ENCODE data around the gene HIF1A.
"Not testable (repeated sequence)": the region's sequence is repeated elsewhere in the genome, so short reads cannot be mapped to it uniquely, and the experiment has no call there.

HIF1A gene

DNA sequence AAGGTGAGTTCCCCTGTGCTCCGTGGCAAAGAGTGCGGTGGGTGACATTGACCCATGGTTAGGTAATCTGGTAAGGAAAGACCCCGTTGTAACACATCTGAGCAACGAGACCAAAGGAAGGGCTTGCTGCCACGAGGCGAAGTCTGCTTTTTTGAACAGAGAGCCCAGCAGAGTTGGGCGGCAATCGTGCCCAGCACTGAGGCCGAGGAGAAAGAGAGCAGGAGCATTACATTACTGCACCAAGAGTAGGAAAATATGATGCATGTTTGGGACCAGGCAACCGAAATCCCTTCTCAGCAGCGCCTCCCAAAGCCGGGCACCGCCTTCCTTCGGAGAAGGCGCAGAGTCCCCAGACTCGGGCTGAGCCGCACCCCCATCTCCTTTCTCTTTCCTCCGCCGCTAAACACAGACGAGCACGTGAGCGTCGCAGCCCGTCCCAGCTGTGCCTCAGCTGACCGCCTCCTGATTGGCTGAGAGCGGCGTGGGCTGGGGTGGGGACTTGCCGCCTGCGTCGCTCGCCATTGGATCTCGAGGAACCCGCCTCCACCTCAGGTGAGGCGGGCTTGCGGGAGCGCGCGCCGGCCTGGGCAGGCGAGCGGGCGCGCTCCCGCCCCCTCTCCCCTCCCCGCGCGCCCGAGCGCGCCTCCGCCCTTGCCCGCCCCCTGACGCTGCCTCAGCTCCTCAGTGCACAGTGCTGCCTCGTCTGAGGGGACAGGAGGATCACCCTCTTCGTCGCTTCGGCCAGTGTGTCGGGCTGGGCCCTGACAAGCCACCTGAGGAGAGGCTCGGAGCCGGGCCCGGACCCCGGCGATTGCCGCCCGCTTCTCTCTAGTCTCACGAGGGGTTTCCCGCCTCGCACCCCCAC lies at the start of gene HIF1A:
HIF1A (plus strand) TSS at position 684 of the 865 bp plus-strand sequence. CDS start 292 bp downstream, outside the sequence.
- DNase-seq (ENCODE audit: low spot score), result peak; percentile 99

DNA sequence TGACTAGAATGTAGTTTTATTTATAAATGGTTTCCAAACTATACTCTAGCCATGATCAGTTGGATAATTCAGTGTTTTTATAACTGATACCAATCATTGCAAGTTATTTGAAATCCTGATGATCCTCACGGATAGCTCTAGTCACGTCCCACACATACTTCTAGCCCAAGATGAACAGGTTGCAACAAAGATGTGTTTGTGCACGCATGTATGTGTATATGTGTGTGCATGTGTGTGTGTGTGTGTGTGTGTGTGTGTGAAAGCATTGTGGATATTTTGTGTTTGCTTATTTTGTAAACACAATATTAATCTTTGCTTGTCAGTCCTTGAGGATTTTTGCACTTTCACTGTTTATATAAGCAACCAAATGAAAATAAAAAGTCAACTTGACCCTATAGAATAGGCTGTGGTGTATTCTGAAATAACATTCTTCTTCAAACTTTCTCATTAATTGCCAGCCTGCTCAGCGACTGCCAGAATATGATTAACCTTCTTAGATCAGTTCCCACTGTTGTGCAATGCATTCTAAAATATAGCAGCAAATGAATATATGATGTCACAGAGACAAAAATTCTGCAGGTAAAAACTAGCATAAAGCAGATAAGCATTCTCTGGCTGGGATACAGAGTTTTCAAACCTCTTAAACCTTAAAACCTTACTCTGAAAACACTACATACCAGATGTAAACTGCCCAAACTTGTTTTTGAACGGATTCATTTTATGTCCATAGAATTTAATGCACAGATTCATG lies 48.8 kb upstream of the HIF1A start:
- DNase-seq (ENCODE audit: low spot score), result no peak

- DNase-seq (ENCODE audit: low spot score), result no peak
Observed at GRCh38 chr14:61647704-61648103, 47.6 kb upstream of the HIF1A start.

DNA sequence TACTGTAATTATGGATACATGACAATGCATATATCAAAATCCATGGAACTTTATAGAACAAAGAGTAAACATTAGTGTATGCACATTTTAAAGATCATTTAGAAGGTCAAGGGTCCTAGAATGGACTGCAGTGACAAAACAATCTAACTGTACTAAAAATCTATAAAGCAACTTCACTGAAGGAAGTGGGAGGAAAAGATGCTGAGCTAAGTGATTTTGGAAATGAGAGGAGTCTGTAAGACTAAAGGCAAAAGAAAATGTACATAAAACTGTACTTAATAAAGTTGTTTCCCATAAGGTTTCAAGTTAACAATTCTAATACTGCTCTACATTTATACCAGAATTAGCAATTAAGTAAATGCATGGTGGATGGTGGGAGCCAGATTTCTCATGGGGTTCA lies 46.9 kb upstream of the HIF1A start:
- DNase-seq (ENCODE audit: low spot score), result no peak

DNA sequence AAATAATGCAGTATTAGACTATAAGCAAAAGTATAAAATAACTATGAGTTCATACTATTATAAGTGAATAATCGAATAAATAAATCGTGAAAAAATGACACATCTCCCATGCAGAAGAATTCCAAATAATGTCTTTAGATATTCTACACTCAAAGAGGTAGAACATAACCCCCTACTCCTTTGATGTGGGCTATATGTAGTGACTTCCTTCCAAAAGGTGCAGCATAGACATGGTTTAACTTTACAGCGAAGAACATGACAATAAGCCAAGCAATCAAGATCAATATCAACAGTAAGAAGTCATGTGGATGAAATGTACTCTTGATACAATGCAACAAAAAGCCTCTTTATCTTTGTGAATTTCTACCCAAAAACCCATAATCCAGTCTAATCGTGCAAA lies 46.0 kb upstream of the HIF1A start:
- no peak for DNase-seq (ENCODE audit: low spot score)

GRCh38 chr14:61651355-61651754 lies 44.0 kb upstream of the HIF1A start:
- DNase-seq (ENCODE audit: low spot score), result no peak

DNA sequence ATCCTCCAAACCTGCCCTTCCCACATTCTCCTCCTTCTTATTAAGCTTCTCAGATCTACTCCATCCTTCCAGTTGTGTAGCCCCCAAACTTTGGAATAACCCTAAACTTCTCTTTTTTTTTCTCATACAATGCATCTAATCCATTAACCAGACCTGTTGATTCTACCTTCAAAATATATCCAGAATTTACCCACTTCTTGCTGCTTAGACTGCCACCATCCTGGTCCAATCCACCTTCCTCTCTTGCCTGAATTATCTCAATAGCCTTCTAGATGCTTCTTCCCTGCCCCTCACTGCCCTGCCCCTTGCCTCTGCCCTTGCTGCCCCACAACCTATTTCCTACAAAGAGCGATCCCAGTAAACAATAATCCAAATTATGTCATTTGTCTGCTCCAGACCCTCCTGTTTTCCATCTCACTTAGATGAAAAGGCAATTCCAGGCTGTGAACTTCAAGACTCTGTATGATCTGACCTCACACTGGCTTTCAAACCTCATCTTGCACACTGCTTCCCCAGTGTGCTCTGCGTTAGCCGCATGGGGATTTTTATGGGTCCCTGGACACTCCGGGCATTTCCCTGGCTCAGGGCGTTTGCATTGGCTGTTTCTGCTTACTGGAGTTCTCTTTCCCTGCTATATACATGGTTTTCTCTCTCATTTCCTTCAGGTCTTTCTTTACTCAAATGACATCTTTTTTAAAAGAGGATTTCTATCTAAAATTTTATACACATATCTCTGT lies 42.6 kb upstream of the HIF1A start:
- DNase-seq (ENCODE audit: low spot score), result no peak

GRCh38 chr14:61653507-61653906 lies 41.8 kb upstream of the HIF1A start:
- no peak for DNase-seq (ENCODE audit: low spot score)

DNA sequence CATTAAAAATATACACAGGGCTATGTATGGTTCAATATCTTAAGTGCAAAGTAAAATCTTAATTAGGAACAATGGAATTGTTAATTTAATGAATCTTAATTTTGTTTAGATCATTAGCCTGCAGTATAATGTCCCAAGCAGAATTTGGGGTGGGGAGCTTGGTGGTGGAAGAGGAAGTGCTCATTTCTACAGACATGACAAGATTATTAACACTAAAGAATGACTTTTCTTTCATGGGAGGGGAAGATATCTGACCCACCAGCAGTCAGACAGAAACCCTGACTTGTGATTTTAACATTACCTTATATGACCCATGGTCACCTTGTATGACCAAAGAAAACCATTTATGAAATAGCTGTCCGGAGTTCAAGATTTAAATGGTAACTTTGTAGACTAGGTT lies 41.3 kb upstream of the HIF1A start:
- no peak for DNase-seq (ENCODE audit: low spot score)

DNA sequence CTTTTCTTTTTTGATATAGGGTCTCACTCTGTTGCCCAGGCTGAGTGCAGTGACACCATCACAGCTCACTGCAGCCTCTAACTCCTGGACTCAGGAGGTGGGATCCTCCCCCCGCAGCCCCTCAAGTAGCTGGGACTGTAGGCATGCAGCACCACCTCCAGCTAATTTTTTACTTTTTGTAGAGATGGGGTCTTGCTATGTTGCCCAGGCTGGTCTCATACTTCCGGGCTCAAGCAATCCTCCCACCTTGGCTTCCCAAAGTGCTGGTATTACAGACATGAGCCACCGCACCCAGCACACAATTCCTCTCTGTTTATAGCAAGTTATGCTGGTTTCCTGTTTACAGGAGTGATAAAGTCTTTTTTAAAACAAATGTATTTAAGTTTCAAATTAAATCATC lies 39.5 kb upstream of the HIF1A start:
- DNase-seq (ENCODE audit: low spot score), result no peak

GRCh38 chr14:61656341-61656740 lies 39.0 kb upstream of the HIF1A start:
- DNase-seq (ENCODE audit: low spot score), result no peak

- not testable (repeated sequence) for DNase-seq (ENCODE audit: low spot score)
Observed at GRCh38 chr14:61658111-61658510, 37.2 kb upstream of the HIF1A start.

- DNase-seq (ENCODE audit: low spot score), result no peak
Observed at GRCh38 chr14:61659582-61659981, 35.7 kb upstream of the HIF1A start.

DNA sequence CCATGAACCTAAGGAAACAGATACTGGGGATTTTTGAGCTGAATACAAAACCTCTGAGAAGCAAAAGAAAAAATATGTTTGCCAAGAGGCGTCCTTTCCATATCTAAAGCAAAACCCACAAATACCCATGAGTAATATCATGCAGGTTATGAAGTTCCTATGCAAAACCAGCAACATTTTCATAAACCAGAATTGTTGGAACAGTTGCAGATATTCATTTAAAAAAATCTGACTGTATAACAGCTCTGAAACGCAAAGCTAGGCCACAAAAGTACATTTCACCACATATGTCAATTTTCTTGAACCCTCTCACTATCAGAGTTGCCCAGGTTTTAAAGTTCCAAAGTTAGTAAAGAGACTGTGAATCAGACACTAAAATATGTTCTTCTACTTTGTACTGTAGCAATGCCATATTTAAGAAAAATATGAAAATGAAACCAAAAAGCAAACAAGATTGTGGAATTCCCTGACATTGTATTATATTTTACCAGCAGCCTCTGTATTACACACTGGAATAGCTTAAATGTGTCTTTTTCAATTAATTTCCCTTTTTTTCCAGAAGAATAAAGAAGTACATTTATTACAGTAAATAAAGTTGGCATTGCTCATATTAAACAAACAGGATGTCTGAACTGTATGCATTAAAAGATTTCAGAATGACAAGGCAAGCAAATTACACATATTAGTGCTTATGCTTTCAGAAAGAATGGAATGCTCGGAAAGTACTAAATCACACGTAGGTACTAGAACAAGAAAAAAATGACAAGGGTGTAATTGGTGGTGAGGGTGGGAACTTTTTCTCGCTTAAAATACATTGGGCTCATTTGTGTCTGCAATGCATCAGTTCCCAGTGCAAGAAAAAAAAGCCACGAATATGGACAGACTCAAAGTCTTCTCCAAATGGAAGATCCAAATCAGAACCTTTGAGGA lies 33.6 kb upstream of the HIF1A start:
- peak; percentile 33 for DNase-seq (ENCODE audit: low spot score)

DNA sequence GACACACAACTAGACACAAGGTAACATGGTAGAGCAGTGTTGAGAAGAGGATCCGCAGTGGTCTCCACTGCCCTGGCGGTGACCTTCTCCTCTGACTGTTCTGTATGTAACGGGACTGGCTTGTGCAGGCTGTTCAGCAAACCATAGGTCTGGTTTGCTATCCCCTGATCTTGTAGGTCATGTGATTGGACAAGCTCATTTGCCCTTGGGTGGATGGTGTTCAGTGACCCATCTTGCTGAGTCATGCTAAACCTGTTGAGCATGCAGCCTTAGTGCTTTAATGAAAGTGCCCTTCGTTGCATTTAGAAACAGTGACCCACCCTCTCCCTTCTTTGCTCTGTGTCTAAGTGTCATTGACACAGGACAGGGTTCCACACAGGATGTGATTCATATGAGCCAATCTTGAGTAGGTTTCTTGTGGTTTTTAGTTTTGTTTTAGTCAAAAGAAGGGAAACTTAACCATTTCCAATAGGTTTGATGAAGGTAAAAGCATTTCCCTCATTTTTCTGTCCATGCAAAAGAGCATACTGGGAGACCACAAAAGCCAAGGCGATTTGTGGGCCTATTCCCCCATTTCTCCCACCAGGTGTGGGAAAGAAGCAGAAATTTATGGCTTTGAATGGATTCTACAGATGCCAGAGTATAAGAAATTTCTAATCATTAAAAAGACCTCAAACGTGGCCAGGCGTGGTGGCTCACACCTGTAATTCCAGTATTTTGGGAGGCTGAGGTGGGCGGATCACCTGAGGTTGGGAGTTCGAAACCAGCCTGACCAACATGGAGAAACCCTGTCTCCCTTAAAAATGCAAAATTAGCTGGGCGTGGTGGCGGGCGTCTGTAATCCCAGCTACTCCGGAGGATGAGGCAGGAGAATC lies 32.6 kb upstream of the HIF1A start:
- DNase-seq (ENCODE audit: low spot score), result peak; percentile 54

GRCh38 chr14:61663312-61663979 lies 31.9 kb upstream of the HIF1A start:
- peak; percentile 76 for DNase-seq (ENCODE audit: low spot score)

DNA sequence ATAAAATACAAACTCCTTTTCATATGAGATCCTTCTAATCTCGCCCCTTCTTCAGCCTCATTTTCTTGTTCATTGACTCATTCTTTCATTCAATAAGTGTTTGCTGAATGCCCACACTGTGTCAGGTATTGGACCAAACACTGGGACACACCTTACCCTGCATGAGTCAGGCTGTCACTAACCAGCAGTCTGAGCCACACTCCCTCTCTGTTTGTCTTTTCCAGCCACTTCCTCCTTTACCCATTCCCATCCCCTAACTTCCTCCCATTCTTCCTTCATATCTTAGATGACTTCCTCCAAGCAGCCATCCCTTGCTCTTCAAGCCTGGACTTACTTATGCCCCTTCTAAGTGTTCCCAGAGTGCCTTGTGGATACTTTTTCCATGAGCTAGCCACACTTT lies 27.0 kb upstream of the HIF1A start:
- DNase-seq (ENCODE audit: low spot score), result no peak

GRCh38 chr14:61670576-61670975 lies 24.7 kb upstream of the HIF1A start:
- DNase-seq (ENCODE audit: low spot score), result no peak

- peak; percentile 33 for DNase-seq (ENCODE audit: low spot score)
Observed at GRCh38 chr14:61671082-61671481, 24.2 kb upstream of the HIF1A start.

- no peak for DNase-seq (ENCODE audit: low spot score)
Observed at GRCh38 chr14:61672796-61673195, 22.5 kb upstream of the HIF1A start.
